ENCODE results near the gene IFRD2.
A peak's percentile ranks its signal among the peaks of the same experiment; 100 is the strongest.
"Not testable (repeated sequence)": the region's sequence is repeated elsewhere in the genome, so short reads cannot be mapped to it uniquely, and the experiment has no call there.

Gene IFRD2

DNA sequence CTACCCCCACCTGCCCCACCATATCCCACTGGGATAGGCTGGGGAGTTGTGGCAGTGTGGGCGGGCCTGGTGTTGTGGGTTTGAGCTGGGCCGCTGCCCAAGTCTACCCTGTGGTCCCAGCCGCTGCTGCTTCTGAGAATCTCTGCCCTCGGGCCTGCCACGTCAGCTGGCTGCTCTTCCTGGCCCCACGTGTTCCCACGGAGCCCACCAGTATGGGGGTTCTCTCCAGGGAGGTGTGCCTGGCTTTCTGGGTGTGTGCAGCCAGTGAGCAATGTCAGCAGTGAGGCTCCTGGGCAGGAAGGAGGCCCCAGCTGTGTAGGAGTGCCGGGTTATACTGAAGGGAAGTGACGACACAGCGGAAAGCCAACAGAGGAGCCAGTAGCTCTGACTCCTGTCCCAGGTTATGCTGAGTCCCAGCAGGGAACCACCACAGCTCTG is 45.7 kb downstream of the IFRD2 start:
- peak; percentile 25 for DNase-seq

DNA sequence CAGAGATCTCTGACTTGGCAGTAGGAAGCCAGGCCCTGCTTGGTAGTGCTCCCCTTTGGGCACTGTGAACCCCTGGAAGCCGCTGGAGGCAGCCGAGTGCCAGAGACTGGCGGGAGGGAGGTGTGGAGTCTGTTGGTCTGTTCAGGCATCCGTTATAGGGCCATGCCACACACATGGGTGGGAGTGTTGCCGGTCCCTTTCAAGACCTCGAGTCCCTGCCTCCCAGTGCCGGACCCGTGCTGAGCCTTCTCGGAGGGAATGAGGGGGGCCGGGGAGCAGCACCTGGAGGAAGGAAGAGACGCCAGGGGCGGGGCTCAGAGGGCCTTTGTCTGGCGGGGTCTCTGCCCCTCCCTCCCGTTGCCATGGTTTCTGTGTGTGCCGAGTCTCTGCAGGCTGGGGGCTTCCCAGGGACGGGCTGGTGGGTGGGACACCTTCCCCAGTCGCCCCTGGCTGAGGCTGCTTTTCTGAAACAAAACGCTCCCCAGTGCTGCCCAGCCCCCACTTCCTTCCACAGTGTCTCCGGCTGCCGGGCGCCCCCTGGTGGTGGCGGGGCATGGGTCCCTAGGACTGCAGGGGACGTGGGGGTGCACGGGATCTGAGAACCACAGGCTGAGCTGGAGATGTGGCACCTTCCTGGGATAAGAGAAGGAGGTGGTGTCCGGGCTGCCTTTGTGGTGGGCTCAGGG is 46.3 kb downstream of the IFRD2 start:
- DNase-seq, result peak; percentile 69

GRCh38 chr3:50245251-50245745 is 46.9 kb downstream of the IFRD2 start:
- DNase-seq, result no peak

DNA sequence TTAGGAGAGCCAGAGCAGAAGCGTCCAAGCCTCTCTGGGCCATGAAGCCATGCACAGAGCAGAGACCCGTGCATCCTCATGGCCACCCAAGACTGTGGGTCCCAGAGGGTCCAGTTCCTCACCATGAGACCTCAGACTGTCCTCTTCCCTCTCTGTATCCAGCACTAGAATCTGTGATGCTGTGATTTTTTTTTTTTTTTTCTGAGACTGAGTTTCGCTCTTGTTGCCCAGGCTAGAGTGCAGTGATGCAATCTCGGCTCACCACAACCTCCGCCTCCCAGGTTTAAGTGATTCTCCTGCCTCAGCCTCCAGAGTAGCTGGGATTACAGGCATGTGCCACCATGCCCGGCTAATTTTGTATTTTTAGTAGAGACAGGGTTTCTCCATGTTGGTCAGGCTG is 47.4 kb downstream of the IFRD2 start:
- not testable (repeated sequence) for DNase-seq

GRCh38 chr3:50243543-50243895 is 48.7 kb downstream of the IFRD2 start:
- DNase-seq, result no peak

DNA sequence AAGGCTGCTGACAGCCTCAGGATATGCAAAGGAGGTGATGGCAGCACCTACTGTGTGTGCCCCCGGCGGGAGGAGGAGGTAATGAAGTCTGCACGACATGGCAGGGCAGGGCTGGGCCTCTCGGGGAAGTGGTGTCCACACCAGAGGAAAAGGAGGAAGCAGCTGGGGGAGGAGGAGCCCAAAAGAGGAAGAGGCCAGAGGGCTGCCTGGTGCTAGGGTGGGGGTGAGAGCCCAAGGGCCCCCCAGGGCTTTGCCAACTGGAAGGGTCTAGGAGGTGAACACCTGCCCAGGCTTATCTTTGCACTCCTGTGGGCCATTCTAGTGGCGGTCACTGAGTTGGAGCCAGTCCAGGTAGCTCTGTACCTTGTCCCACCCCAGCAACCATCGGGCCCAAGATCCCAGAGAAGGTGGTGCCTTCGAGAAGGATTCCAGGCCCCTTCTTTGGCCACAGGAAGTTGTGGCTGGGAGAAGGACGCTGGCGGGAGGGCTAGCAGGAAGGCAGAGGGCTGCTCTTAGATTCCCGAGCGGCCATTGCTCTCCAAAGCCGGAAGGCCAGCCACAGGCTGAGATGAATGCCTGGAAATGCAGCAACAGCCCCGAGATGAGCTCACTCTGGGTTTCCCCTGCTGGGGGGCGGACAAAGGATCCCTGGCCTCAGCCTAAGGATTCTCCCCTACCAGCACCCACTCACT is 49.2 kb downstream of the IFRD2 start:
- no peak for DNase-seq

- DNase-seq, result no peak
These were observed 49.9 kb downstream of the IFRD2 start for GRCh38 chr3:50242381-50242770.

DNA sequence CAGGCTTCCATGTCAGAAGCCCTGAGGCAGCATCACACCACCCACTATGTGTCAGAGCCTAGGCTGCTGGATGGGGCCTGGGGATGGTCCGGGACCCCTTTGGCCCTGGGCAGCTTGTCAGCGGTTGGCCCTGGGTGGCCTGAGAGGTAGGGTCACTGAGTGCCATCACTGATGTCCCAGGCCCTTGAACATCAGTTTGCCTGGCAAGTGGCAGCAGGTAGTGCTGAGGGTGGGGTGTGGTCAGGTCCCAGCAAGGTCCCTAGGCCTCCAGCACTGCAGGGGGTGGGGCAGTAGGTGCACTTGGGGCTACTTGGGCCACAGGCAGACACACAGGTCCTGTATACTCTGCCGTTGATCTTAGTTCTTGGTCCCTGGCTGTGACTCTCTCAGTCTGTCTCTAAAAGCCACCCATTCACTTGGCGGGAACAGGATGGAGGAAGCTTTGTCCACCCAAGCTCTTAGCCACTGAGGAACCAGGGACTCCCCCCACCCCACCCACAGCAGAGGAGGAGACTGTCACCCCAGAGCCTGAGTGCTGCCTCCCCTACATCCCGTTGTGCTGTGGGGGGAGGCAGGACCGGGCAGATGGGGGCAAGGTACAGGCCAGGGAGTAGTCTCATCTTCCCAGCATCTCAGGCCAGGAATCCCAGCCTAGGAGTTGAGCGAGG is 50.4 kb downstream of the IFRD2 start:
- DNase-seq, result no peak

GRCh38 chr3:50241163-50241562 is 51.1 kb downstream of the IFRD2 start:
- DNase-seq, result no peak

DNA sequence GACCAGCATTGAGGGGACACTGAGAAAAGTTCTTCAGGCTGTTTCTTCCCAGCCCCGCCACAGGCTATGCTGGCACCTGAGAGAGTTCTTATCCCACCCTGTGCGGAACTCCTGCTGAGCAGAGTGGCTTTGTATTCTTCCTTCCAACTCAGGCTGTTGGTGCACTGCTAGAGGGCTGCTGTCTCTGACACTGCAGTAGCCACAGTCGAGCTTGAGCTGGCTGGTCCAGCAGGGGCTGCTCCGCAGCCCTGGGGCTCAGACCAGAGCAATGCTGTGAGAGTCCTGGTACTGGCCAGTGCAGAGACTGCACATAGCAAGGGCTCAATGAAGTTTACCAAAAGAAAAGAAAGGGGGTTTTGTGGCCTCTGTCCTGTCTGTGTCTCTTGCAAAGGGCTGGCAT is 52.6 kb downstream of the IFRD2 start:
- no peak for DNase-seq

DNA sequence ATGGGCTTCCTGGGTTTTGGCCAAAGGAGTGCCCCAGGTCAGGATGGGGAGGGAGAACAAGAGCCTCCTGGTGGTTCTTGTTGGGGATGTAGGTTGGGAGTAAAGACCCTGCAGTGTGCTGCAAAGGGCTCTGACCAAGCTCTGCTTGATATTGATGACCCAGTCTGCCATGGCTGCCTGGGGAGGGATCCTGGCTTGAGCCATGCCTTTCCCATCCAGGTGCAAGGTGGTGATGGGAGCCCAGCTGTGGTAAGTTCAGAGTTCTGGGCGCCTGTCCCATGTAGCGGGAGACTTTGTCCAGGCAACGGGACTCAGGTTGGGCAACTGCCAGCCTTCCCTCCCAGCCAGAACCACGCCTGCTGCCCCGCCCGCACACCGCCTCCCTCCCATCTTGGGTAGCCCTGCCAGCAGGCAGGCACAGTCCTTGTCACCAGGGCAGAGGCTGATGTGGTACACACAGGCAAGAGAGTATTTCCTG is 53.6 kb downstream of the IFRD2 start:
- DNase-seq, result no peak

- peak; percentile 69 for DNase-seq
These were observed 54.3 kb downstream of the IFRD2 start for GRCh38 chr3:50237754-50238548.

All from NK-92 treated with Interleukin-12 subunit alpha and Interleukin-12 subunit beta, amount 100 ng/mL, for 24 hours (cell line).